ENCODE measurements around the gene PPARA. TPM values are rescaled to one million over a fixed set of nuclear protein-coding genes. Genes with fewer than 3 reads are reported as not detected.

Gene PPARA
- total and polyA plus RNA-seq, 2 experiments from 2014 or later = 4.7 to 12.6 TPM

GRCh38 chr22:46117206-46118199, 32.8 kb upstream of the PPARA start (continued):
- TF ChIP-seq, protein P1, sequence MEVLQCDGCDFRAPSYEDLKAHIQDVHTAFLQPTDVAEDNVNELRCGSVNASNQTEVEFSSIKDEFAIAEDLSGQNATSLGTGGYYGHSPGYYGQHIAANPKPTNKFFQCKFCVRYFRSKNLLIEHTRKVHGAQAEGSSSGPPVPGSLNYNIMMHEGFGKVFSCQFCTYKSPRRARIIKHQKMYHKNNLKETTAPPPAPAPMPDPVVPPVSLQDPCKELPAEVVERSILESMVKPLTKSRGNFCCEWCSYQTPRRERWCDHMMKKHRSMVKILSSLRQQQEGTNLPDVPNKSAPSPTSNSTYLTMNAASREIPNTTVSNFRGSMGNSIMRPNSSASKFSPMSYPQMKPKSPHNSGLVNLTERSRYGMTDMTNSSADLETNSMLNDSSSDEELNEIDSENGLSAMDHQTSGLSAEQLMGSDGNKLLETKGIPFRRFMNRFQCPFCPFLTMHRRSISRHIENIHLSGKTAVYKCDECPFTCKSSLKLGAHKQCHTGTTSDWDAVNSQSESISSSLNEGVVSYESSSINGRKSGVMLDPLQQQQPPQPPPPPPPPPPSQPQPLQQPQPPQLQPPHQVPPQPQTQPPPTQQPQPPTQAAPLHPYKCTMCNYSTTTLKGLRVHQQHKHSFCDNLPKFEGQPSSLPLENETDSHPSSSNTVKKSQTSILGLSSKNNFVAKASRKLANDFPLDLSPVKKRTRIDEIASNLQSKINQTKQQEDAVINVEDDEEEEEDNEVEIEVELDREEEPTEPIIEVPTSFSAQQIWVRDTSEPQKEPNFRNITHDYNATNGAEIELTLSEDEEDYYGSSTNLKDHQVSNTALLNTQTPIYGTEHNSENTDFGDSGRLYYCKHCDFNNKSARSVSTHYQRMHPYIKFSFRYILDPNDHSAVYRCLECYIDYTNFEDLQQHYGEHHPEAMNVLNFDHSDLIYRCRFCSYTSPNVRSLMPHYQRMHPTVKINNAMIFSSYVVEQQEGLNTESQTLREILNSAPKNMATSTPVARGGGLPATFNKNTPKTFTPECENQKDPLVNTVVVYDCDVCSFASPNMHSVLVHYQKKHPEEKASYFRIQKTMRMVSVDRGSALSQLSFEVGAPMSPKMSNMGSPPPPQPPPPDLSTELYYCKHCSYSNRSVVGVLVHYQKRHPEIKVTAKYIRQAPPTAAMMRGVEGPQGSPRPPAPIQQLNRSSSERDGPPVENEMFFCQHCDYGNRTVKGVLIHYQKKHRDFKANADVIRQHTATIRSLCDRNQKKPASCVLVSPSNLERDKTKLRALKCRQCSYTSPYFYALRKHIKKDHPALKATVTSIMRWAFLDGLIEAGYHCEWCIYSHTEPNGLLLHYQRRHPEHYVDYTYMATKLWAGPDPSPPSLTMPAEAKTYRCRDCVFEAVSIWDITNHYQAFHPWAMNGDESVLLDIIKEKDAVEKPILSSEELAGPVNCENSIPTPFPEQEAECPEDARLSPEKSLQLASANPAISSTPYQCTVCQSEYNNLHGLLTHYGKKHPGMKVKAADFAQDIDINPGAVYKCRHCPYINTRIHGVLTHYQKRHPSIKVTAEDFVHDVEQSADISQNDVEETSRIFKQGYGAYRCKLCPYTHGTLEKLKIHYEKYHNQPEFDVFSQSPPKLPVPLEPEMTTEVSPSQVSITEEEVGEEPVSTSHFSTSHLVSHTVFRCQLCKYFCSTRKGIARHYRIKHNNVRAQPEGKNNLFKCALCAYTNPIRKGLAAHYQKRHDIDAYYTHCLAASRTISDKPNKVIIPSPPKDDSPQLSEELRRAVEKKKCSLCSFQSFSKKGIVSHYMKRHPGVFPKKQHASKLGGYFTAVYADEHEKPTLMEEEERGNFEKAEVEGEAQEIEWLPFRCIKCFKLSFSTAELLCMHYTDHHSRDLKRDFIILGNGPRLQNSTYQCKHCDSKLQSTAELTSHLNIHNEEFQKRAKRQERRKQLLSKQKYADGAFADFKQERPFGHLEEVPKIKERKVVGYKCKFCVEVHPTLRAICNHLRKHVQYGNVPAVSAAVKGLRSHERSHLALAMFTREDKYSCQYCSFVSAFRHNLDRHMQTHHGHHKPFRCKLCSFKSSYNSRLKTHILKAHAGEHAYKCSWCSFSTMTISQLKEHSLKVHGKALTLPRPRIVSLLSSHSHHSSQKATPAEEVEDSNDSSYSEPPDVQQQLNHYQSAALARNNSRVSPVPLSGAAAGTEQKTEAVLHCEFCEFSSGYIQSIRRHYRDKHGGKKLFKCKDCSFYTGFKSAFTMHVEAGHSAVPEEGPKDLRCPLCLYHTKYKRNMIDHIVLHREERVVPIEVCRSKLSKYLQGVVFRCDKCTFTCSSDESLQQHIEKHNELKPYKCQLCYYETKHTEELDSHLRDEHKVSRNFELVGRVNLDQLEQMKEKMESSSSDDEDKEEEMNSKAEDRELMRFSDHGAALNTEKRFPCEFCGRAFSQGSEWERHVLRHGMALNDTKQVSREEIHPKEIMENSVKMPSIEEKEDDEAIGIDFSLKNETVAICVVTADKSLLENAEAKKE (CRISPR knock-in tag; IDR thresholded peaks at IDR 0.05) = no peak

DNA sequence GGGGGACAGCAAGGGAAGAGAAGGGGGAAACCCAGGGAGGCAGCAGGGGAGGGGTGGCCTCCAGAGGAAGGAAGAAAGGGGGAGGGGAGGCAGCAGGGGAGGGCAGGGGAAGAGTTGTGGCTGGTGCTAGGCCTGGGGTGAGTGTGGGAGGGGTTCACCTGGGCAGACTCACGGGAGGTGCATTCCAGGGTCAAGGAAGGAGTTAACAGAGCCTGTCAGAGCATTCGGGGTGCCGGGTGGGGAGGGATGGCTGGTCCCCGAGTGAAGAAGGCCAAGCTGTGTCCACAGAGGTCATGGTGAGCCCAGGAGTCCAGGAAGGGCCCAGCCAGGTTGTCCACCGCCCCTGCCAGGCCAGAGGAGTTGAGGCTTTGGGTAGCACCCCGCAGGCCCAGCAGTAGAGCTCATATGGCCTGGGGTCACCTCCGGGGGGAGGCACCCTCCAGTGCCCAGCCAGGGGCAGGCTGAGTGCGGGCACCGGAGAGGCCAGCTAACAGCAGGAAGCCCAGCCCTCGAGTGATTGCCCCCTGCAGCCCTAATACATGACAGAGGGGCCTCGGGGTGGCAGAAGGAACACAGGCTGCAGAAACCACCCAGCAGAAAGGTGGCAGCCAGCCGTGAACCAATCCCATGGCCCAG, 31.1 kb upstream of the PPARA start:
- Histone ChIP-seq H3K36me3 (ENCODE audit: insufficient read depth) (no peaks in the 10 kb centered on the region), H3K4me3 (no peak overlapping the region), H3K79me2 (replicated peaks; ENCODE audit: insufficient read depth) (no peaks in the 10 kb centered on the region), H3K27ac (ENCODE audit: low read depth) (no peak overlapping the region), H3K27me3 (ENCODE audit: insufficient read depth) (no peaks in the 10 kb centered on the region), H2AFZ (no peak overlapping the region), H3K9me2 (ENCODE audit: insufficient read depth) (no peaks in the 10 kb centered on the region), H3K4me2 (no peak overlapping the region), H3K4me1 (ENCODE audit: insufficient read depth) (no peaks in the 10 kb centered on the region), H3F3A (replicated peaks; ENCODE audit: low read depth) (no peaks in the 10 kb centered on the region), H4K20me1 (replicated peaks; ENCODE audit: insufficient read depth) (no peaks in the 10 kb centered on the region)
- Mint-ChIP-seq H3K4me1 (no peaks in the 10 kb centered on the region), H3K4me3 (no peak overlapping the region), H3K27ac (no peak overlapping the region), H3K9me3 (no peaks in the 10 kb centered on the region), H3K27me3 (ENCODE audit: insufficient read depth, low read depth, poor library complexity) (peaks cover 9% of the 10 kb centered on the region), H3K36me3 (ENCODE audit: low read depth) (no peaks in the 10 kb centered on the region)
- no peak for ATAC-seq
- no peak for DNase-seq (ENCODE audit: low spot score)
- TF ChIP-seq, protein P2, sequence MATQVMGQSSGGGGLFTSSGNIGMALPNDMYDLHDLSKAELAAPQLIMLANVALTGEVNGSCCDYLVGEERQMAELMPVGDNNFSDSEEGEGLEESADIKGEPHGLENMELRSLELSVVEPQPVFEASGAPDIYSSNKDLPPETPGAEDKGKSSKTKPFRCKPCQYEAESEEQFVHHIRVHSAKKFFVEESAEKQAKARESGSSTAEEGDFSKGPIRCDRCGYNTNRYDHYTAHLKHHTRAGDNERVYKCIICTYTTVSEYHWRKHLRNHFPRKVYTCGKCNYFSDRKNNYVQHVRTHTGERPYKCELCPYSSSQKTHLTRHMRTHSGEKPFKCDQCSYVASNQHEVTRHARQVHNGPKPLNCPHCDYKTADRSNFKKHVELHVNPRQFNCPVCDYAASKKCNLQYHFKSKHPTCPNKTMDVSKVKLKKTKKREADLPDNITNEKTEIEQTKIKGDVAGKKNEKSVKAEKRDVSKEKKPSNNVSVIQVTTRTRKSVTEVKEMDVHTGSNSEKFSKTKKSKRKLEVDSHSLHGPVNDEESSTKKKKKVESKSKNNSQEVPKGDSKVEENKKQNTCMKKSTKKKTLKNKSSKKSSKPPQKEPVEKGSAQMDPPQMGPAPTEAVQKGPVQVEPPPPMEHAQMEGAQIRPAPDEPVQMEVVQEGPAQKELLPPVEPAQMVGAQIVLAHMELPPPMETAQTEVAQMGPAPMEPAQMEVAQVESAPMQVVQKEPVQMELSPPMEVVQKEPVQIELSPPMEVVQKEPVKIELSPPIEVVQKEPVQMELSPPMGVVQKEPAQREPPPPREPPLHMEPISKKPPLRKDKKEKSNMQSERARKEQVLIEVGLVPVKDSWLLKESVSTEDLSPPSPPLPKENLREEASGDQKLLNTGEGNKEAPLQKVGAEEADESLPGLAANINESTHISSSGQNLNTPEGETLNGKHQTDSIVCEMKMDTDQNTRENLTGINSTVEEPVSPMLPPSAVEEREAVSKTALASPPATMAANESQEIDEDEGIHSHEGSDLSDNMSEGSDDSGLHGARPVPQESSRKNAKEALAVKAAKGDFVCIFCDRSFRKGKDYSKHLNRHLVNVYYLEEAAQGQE (IDR thresholded peaks at IDR 0.05; ENCODE audit: unreplicated experiment) = no peak
- no peak for TF ChIP-seq NANOG (IDR thresholded peaks at IDR 0.05; ENCODE audit: borderline replicate concordance)
- no peak for TF ChIP-seq STAT1 (IDR thresholded peaks at IDR 0.05; ENCODE audit: unreplicated experiment)
- no peak for TF ChIP-seq JUNB (IDR thresholded peaks at IDR 0.05; ENCODE audit: unreplicated experiment)
- TF ChIP-seq EZH2phosphoT487 (IDR thresholded peaks at IDR 0.05; ENCODE audit: unreplicated experiment) = no peak
- TF ChIP-seq, protein P3, sequence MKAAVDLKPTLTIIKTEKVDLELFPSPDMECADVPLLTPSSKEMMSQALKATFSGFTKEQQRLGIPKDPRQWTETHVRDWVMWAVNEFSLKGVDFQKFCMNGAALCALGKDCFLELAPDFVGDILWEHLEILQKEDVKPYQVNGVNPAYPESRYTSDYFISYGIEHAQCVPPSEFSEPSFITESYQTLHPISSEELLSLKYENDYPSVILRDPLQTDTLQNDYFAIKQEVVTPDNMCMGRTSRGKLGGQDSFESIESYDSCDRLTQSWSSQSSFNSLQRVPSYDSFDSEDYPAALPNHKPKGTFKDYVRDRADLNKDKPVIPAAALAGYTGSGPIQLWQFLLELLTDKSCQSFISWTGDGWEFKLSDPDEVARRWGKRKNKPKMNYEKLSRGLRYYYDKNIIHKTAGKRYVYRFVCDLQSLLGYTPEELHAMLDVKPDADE (IDR thresholded peaks at IDR 0.05) = no peak
- no peak for TF ChIP-seq POLR2AphosphoS5 (IDR thresholded peaks at IDR 0.05; ENCODE audit: low read depth)
- no peak for TF ChIP-seq ZNF114 (CRISPR knock-in tag; IDR thresholded peaks at IDR 0.05)
- no peak for TF ChIP-seq ZNF331 (CRISPR knock-in tag; IDR thresholded peaks at IDR 0.05; ENCODE audit: low read depth)

All from GM23338 (cell line).